B cell (primary cell): Measurements from ENCODE around the gene PHOSPHO2. TPM values are rescaled to one million over a fixed set of nuclear protein-coding genes. Genes with fewer than 3 reads are reported as not detected.

Experiments used
- ATAC-seq: fragments of 200-7000 bp; cut with Tn5 transposase; one replicate; pipeline ENCODE4 v1.10.0; 2021; ENCODE audit warnings: low read depth, mild to moderate bottlenecking, moderate number of reproducible peaks, moderate library complexity
- CTCF ChIA-PET: fragments of 350-600 bp; sonication (Branson Sonifier 250); formaldehyde crosslinking; loops from one replicate; lab custom pipeline; 2021; ENCODE audit warnings: antibody characterized with exemption, inconsistent platforms; lab: Charles Lee
- POLR2A ChIA-PET: fragments of 350-600 bp; sonication (Branson Sonifier 250); formaldehyde crosslinking; loops from one replicate; lab custom pipeline; 2021; ENCODE audit warnings: antibody characterized with exemption; lab: Charles Lee
- DNase-seq: peaks from one replicate; pipeline ENCODE4 v3.0.0; 2013
- H2AFZ ChIP-seq: 2 replicates; pipeline ENCODE4 v1.6.1; 2012; ENCODE audit warnings: mild to moderate bottlenecking, low read depth, low read length; ENCODE audit not compliant: insufficient read depth, poor library complexity, severe bottlenecking
- H3K27ac ChIP-seq, 2 donors: 1 replicate in 1 of 2; 2 replicates in 1 of 2; pipeline ENCODE4 v1.5.1; 2012 to 2013; ENCODE audit warnings: low read length in 2 of 2, mild to moderate bottlenecking in 2 of 2, moderate library complexity in 1 of 2
- H3K27me3 ChIP-seq, 4 experiments: fragments of 200-600 bp in 1 of 4; sonication (generic) in 1 of 4; replicated peaks in 1 of 4; 1 replicate in 2 of 4; 2 replicates in 2 of 4; pipeline versions ENCODE4 v1.6.1 to v1.7.0; 2013 to 2016; ENCODE audit warnings: low read length in 3 of 4, mild to moderate bottlenecking in 2 of 4, mixed read lengths in 1 of 4, moderate library complexity in 1 of 4; ENCODE audit not compliant: insufficient read depth in 4 of 4, control insufficient read depth in 3 of 4; ENCODE audit errors: control extremely low read depth in 1 of 4
- H3K36me3 ChIP-seq, 2 experiments: replicated peaks in 1 of 2; 1 replicate in 1 of 2; 2 replicates in 1 of 2; pipeline versions ENCODE4 v1.6.1 to v1.7.1; 2013; ENCODE audit warnings: low read length in 1 of 2; ENCODE audit not compliant: insufficient read depth in 2 of 2, control insufficient read depth in 1 of 2; ENCODE audit errors: control extremely low read depth in 1 of 2, extremely low read depth in 1 of 2
- H3K4me1 ChIP-seq, 2 donors: fragments of 200-600 bp in 1 of 2; sonication (generic) in 1 of 2; 1 replicate in 1 of 2; 2 replicates in 1 of 2; pipeline versions ENCODE4 v1.5.1 to v1.6.1; 2013 to 2017; ENCODE audit warnings: low read length in 2 of 2; ENCODE audit not compliant: control insufficient read depth in 2 of 2, insufficient read depth in 2 of 2
- H3K4me2 ChIP-seq: replicated peaks from 2 replicates; pipeline ENCODE3; 2012; ENCODE audit warnings: mild to moderate bottlenecking, low read depth, low read length; ENCODE audit not compliant: poor library complexity, severe bottlenecking
- H3K4me3 ChIP-seq, 5 experiments: fragments of 200-600 bp in 1 of 5; sonication (generic) in 1 of 5; 1 replicate in 3 of 5; 2 replicates in 2 of 5; pipeline versions ENCODE4 v1.5.1 to v1.7.0; 2011 to 2016; ENCODE audit warnings: low read length in 4 of 5, mild to moderate bottlenecking in 4 of 5, low read depth in 2 of 5, control low read depth in 1 of 5, moderate library complexity in 1 of 5; ENCODE audit not compliant: insufficient read depth in 1 of 5; ENCODE audit errors: control extremely low read depth in 1 of 5, extremely low read depth in 1 of 5
- H3K79me2 ChIP-seq: fragments of 200-600 bp; sonication (generic); one replicate; pipeline ENCODE4 v1.6.0; 2016; ENCODE audit warnings: low read length; ENCODE audit not compliant: control insufficient read depth, insufficient read depth
- H3K9ac ChIP-seq: fragments of 200-600 bp; sonication (generic); 2 replicates; pipeline ENCODE4 v1.6.1; 2017; ENCODE audit warnings: mild to moderate bottlenecking, low read length, moderate library complexity
- H3K9me3 ChIP-seq, 3 donors: one replicate each; pipeline versions ENCODE4 v1.6.1 to v1.7.1; 2013; ENCODE audit warnings: low read length in 2 of 3; ENCODE audit not compliant: control insufficient read depth in 2 of 3, insufficient read depth in 1 of 3; ENCODE audit errors: control extremely low read depth in 1 of 3
- H4K20me1 ChIP-seq: 2 replicates; pipeline ENCODE4 v1.6.0; 2012; ENCODE audit warnings: mild to moderate bottlenecking, low read length; ENCODE audit not compliant: insufficient read depth, control insufficient read depth, poor library complexity, severe bottlenecking
- H3K27ac Mint-ChIP-seq: one replicate; pipeline ENCODE4 v1.8.0; 2021; ENCODE audit warnings: mixed read lengths
- H3K27me3 Mint-ChIP-seq: one replicate; pipeline ENCODE4 v1.8.0; 2021; ENCODE audit warnings: mixed read lengths
- H3K4me1 Mint-ChIP-seq: one replicate; pipeline ENCODE4 v1.8.0; 2021; ENCODE audit warnings: mixed read lengths
- H3K4me3 Mint-ChIP-seq: one replicate; pipeline ENCODE4 v1.8.0; 2021; ENCODE audit warnings: mixed read lengths
- H3K9me3 Mint-ChIP-seq: one replicate; pipeline ENCODE4 v1.8.0; 2022; ENCODE audit warnings: mixed read lengths; ENCODE audit not compliant: insufficient read depth
- CTCF ChIP-seq: fragments of 200-600 bp; IDR thresholded peaks from one replicate; pipeline ENCODE4 v1.8.0; 2022; ENCODE audit warnings: antibody characterized with exemption, mild to moderate bottlenecking
- EZH2 ChIP-seq: IDR thresholded peaks from 2 replicates; pipeline ENCODE4 v1.6.1; 2012; ENCODE audit warnings: borderline replicate concordance, low read depth, mild to moderate bottlenecking, moderate library complexity, low read length; ENCODE audit not compliant: insufficient read depth, poor library complexity, severe bottlenecking
- WGBS: methylation state at CpG from one replicate; pipeline ENCODE4 v1.1.5; 2013; ENCODE audit warnings: missing lambda C conversion rate; ENCODE audit not compliant: insufficient coverage; 5-methylcytosine and 5-hydroxymethylcytosine counted together
- intact Hi-C: fragments of 100-400 bp; cut with micrococcal nuclease; formaldehyde crosslinking; loops from one replicate; pipeline ENCODE4 v1.10.0; 2022
- polyA plus RNA-seq: library from polyadenylated mRNA; depleted of rRNA; stranded (reverse); fragments of >200 nt; gene quantifications from 2 replicates; pipeline ENCODE4 v1.2.3, GENCODE V29; 2012
- total RNA-seq, 2 donors: library from RNA; stranded (reverse); fragments of 120-200 nt in 1 of 2; gene quantifications; 1 replicate in 1 of 2; 2 replicates in 1 of 2; pipeline versions ENCODE4 v1.2.3 to v1.2.4, GENCODE V29; 2013 to 2022

PHOSPHO2 gene
- total and polyA plus RNA-seq, 2 donors (not counting 1 experiment from before 2014, with no cell fraction given) = 1.5 to 8.4 TPM

GRCh38 chr2:169692718-169693117 lies 1.6 kb upstream of the PHOSPHO2 start:
- TF ChIP-seq CTCF (no peak), EZH2 (no peak)
- H3K9me3 Mint-ChIP-seq = peaks cover 11% of the 10 kb centered on the region
- intact Hi-C loops = loop anchor here (5.0 kb wide), 1 partner anchor 35 kb away; no protein-coding TSS in a partner anchor
- no peak for DNase-seq
- Histone ChIP-seq H3K4me1 (peaks cover 10 to 14% of the 10 kb centered on the region in 2 donors), H2AFZ (no peak overlapping the region), H3K27me3 (peaks cover 0 to 12% (median 7%) of the 10 kb centered on the region in 4 experiments), H3K27ac (no peak overlapping the region), H4K20me1 (no peaks in the 10 kb centered on the region), H3K4me2 (no peak overlapping the region), H3K9ac (no peak overlapping the region), H3K36me3 (no peaks in the 10 kb centered on the region), H3K9me3 (peaks cover 3 to 15% (median 11%) of the 10 kb centered on the region in 3 donors), H3K4me3 (no peak overlapping the region), H3K79me2 (no peaks in the 10 kb centered on the region)
- no CpG with 5 or more reads among the region's 3 CpGs for WGBS
- H3K27me3 Mint-ChIP-seq = peaks cover 22% of the 10 kb centered on the region
- ATAC-seq = no peak
- CTCF ChIA-PET = interaction anchor here (1.6 kb wide), 1 partner anchor 9 kb away, joined by 4 read pairs; no protein-coding TSS in a partner anchor
- no peak overlapping the region for H3K4me3 Mint-ChIP-seq
- peaks cover 18% of the 10 kb centered on the region for H3K4me1 Mint-ChIP-seq
- H3K27ac Mint-ChIP-seq = no peak overlapping the region
- POLR2A ChIA-PET = no interaction called here

GRCh38 chr2:169693360-169693759 lies 909 bp upstream of the PHOSPHO2 start:
- H3K4me1 Mint-ChIP-seq = peaks cover 18% of the 10 kb centered on the region
- peaks cover 11% of the 10 kb centered on the region for H3K9me3 Mint-ChIP-seq
- peaks cover 0 to 12% (median 7%) of the 10 kb centered on the region in 4 experiments for H3K27me3 ChIP-seq
- peak overlapping the region in 1 of 5 experiments; percentile 76 for H3K4me3 ChIP-seq
- peak overlapping the region in 1 of 2 donors; percentile 90 for H3K27ac ChIP-seq
- H3K79me2 ChIP-seq = no peaks in the 10 kb centered on the region
- peaks cover 20% of the 10 kb centered on the region for H3K27me3 Mint-ChIP-seq
- H4K20me1 ChIP-seq = no peaks in the 10 kb centered on the region
- CTCF ChIA-PET = interaction anchor here (1.2 to 1.6 kb wide), 2 partner anchors 10 to 16 kb away, joined by 3 to 4 read pairs; no protein-coding TSS in a partner anchor
- H3K9me3 ChIP-seq = peaks cover 3 to 15% (median 11%) of the 10 kb centered on the region in 3 donors
- H3K4me2 ChIP-seq = peak overlapping the region; percentile 93
- no peak for ATAC-seq
- H2AFZ ChIP-seq = peak overlapping the region; percentile 73
- intact Hi-C loops = loop anchor here (5.0 kb wide), 1 partner anchor 36 kb away; no protein-coding TSS in a partner anchor
- no CpG with 5 or more reads among the region's 4 CpGs for WGBS
- peaks cover 10 to 14% of the 10 kb centered on the region in 2 donors for H3K4me1 ChIP-seq
- peak overlapping the region; percentile 98 for H3K4me3 Mint-ChIP-seq
- H3K9ac ChIP-seq = peak overlapping the region; percentile 80
- TF ChIP-seq CTCF (peak; percentile 22), EZH2 (no peak)
- POLR2A ChIA-PET = no interaction called here
- peak; percentile 59 for DNase-seq
- no peaks in the 10 kb centered on the region for H3K36me3 ChIP-seq
- H3K27ac Mint-ChIP-seq = peak overlapping the region; percentile 99
